ENCODE results near the gene OR2T34. TPM values are rescaled to one million over a fixed set of nuclear protein-coding genes. Genes with fewer than 3 reads are reported as not detected.
"Not testable (repeated sequence)": the region's sequence is repeated elsewhere in the genome, so short reads cannot be mapped to it uniquely, and the experiment has no call there.

OR2T34 gene
- total RNA-seq, 1 experiment from 2014 or later = not detected

GRCh38 chr1:248585266-248585665 is 10.7 kb upstream of the OR2T34 start:
- no peak overlapping the region for H3K4me3 ChIP-seq (ENCODE audit: low read length)
- intact Hi-C loops (cut with micrococcal nuclease) = no loop called here
- H3K79me2 ChIP-seq (ENCODE audit: low read length) = no peaks in the 10 kb centered on the region
- BruUV-seq (replicated peaks) = no TSS peak
- no peak overlapping the region for H3K27ac ChIP-seq (ENCODE audit: low read length)
- POLR2A ChIA-PET (ENCODE audit: unreplicated experiment) = no interaction called here
- no peak overlapping the region for H3K4me2 ChIP-seq (ENCODE audit: low read length)
- H3F3A ChIP-seq (ENCODE audit: low read length, unreplicated experiment) = no peaks in the 10 kb centered on the region
- no peaks in the 10 kb centered on the region for H3K36me3 ChIP-seq (ENCODE audit: low read depth, low read length)
- H3K27me3 ChIP-seq (ENCODE audit: low read length) = no peaks in the 10 kb centered on the region
- ATAC-seq (no peak), DNase-seq (peak; percentile 54)
- no peak overlapping the region for H2AFZ ChIP-seq (ENCODE audit: low read length)
- H4K20me1 ChIP-seq (ENCODE audit: low read length) = no peaks in the 10 kb centered on the region
- H3K4me1 ChIP-seq (ENCODE audit: insufficient read depth, low read length) = no peaks in the 10 kb centered on the region; the same call in 1 of the 2 replicates
- no peaks in the 10 kb centered on the region for H3K9me2 ChIP-seq (replicated peaks; ENCODE audit: low read length)
- TF ChIP-seq EZH2phosphoT487 (IDR thresholded peaks at IDR 0.05; ENCODE audit: borderline replicate concordance, low read length) (no peak), EZH2 (IDR thresholded peaks at IDR 0.05; ENCODE audit: low read length, unreplicated experiment) (no peak)
- TF ChIP-seq, protein P1, sequence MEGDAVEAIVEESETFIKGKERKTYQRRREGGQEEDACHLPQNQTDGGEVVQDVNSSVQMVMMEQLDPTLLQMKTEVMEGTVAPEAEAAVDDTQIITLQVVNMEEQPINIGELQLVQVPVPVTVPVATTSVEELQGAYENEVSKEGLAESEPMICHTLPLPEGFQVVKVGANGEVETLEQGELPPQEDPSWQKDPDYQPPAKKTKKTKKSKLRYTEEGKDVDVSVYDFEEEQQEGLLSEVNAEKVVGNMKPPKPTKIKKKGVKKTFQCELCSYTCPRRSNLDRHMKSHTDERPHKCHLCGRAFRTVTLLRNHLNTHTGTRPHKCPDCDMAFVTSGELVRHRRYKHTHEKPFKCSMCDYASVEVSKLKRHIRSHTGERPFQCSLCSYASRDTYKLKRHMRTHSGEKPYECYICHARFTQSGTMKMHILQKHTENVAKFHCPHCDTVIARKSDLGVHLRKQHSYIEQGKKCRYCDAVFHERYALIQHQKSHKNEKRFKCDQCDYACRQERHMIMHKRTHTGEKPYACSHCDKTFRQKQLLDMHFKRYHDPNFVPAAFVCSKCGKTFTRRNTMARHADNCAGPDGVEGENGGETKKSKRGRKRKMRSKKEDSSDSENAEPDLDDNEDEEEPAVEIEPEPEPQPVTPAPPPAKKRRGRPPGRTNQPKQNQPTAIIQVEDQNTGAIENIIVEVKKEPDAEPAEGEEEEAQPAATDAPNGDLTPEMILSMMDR (conservative IDR thresholded peaks at IDR 0.05; ENCODE audit: low read depth, low read length) = no peak
- H3K9ac ChIP-seq (ENCODE audit: low read length) = no peak overlapping the region
- no peaks in the 10 kb centered on the region; the same call in 1 of the 2 replicates for H3K9me3 ChIP-seq (ENCODE audit: low read length)
- CTCF ChIA-PET = no interaction called here

DNA sequence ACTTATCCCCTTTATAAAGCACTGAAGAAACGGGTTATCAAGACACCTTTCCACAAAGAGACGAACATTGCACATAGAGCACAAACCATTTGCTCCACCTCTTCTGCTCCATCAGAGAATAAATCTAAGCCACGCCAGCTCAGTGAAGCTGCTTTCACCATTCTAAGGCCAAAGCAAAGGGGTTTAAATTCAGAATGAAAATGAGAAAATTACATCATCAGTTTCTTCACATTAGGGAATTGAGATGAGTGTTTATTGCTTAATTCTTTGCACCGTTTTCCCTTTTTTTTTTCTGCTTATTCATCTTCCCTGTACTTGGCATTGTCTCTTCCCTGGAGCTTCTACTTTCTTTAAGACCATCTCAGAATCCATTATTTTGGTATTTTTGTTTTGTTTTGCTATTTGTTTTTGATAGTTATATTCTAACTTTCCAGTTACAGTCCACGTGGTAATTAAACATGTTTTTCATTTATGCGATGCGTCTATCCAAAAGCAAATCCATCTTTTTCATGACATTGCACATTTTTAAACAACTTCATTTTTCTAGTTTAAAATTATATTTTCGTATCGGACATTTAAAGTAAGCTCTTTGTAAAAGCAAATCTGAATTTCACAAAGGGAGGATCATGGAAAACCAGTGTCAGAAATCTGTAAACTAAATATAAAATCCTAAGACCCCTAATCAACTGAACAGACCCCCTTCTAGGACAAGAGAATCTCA is 1.9 kb upstream of the OR2T34 start:
- DNase-seq = no peak
- Histone ChIP-seq H3F3A (ENCODE audit: low read length, unreplicated experiment) (no peaks in the 10 kb centered on the region), H3K4me3 (ENCODE audit: low read length) (no peak overlapping the region), H3K79me2 (ENCODE audit: low read length) (no peaks in the 10 kb centered on the region), H3K9me3 (ENCODE audit: low read length) (peaks cover 6% of the 10 kb centered on the region; the same call in 1 of the 2 replicates), H3K36me3 (ENCODE audit: low read depth, low read length) (no peaks in the 10 kb centered on the region), H3K27ac (ENCODE audit: low read length) (no peak overlapping the region), H2AFZ (ENCODE audit: low read length) (no peak overlapping the region), H3K27me3 (ENCODE audit: low read length) (peaks cover 6% of the 10 kb centered on the region; the same call in 1 of the 2 replicates), H3K4me2 (ENCODE audit: low read length) (no peak overlapping the region), H4K20me1 (ENCODE audit: low read length) (no peaks in the 10 kb centered on the region), H3K9ac (ENCODE audit: low read length) (no peak overlapping the region), H3K9me2 (replicated peaks; ENCODE audit: low read length) (no peaks in the 10 kb centered on the region), H3K4me1 (ENCODE audit: insufficient read depth, low read length) (no peaks in the 10 kb centered on the region)
- intact Hi-C loops (cut with micrococcal nuclease) = no loop called here
- no peak for ATAC-seq
- POLR2A ChIA-PET (ENCODE audit: unreplicated experiment) = no interaction called here
- CTCF ChIA-PET = no interaction called here
- no TSS peak for BruUV-seq (replicated peaks)
- TF ChIP-seq EZH2phosphoT487 (IDR thresholded peaks at IDR 0.05; ENCODE audit: borderline replicate concordance, low read length) = no peak
- TF ChIP-seq, protein P1 (conservative IDR thresholded peaks at IDR 0.05; ENCODE audit: low read depth, low read length) = no peak
- no peak for TF ChIP-seq EZH2 (IDR thresholded peaks at IDR 0.05; ENCODE audit: low read length, unreplicated experiment)

DNA sequence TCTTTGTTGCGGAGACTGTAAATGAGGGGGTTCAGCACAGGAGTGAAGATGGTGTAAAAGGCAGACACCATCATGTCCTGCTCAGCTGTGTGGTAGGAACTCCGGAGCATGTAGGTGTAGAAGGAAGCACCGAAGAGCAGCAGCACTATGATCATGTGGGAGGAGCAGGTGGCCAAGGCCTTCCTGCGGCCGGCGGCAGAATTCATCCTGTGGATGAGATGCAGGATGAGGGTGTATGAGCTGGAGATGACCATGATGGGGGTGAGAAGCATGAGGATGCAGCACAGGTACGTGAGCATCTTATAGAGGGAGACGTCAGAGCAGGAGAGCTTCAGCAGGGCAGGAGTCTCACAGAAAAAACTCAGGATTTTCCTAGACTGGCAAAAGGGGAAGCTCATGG is 701 bp downstream of the OR2T34 start:
- ATAC-seq = not testable (repeated sequence)

DNA sequence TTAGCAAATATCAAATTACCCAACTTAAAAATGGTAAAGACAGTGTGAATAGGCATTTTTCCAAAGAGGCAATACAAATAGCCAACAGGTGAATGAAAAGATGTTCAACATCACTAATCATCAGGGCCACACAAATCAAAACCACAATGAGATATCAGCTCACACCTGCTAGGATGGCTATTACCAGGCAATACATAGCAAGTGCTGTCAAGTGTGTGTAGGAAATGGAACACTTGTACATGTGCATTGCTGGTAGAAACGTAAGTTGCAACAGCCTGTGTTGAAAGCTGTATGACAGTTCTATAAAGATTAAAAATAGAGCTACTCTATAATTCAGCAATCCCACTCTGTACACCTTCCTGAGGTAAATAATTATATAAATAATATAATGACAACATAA is 2.5 kb downstream of the OR2T34 start:
- POLR2A ChIA-PET (ENCODE audit: unreplicated experiment); H2AFZ ChIP-seq (ENCODE audit: low read length); BruUV-seq (replicated peaks); H3K4me2 ChIP-seq (ENCODE audit: low read length); CTCF ChIA-PET; H3K36me3 ChIP-seq (ENCODE audit: low read depth, low read length); H3K79me2 ChIP-seq (ENCODE audit: low read length); H3K9ac ChIP-seq (ENCODE audit: low read length); H3K9me2 ChIP-seq (replicated peaks; ENCODE audit: low read length); H3K4me1 ChIP-seq (ENCODE audit: insufficient read depth, low read length); intact Hi-C loops (cut with micrococcal nuclease); H4K20me1 ChIP-seq (ENCODE audit: low read length); H3K4me3 ChIP-seq (ENCODE audit: low read length); H3K27me3 ChIP-seq (ENCODE audit: low read length); H3F3A ChIP-seq (ENCODE audit: low read length, unreplicated experiment); ATAC-seq; DNase-seq; H3K9me3 ChIP-seq (ENCODE audit: low read length); H3K27ac ChIP-seq (ENCODE audit: low read length): not testable (repeated sequence)

More for the DNA sequence above, 701 bp downstream of the OR2T34 start:
- intact Hi-C loops (cut with micrococcal nuclease); CTCF ChIA-PET; DNase-seq; H3K27ac ChIP-seq (ENCODE audit: low read length); H3K79me2 ChIP-seq (ENCODE audit: low read length); POLR2A ChIA-PET (ENCODE audit: unreplicated experiment); H3K27me3 ChIP-seq (ENCODE audit: low read length); H3K9me3 ChIP-seq (ENCODE audit: low read length); H3K9me2 ChIP-seq (replicated peaks; ENCODE audit: low read length); H2AFZ ChIP-seq (ENCODE audit: low read length); BruUV-seq (replicated peaks); H3K4me2 ChIP-seq (ENCODE audit: low read length); H3K4me3 ChIP-seq (ENCODE audit: low read length); H3K4me1 ChIP-seq (ENCODE audit: insufficient read depth, low read length); H3F3A ChIP-seq (ENCODE audit: low read length, unreplicated experiment); H4K20me1 ChIP-seq (ENCODE audit: low read length); H3K36me3 ChIP-seq (ENCODE audit: low read depth, low read length); H3K9ac ChIP-seq (ENCODE audit: low read length): not testable (repeated sequence)

DNA sequence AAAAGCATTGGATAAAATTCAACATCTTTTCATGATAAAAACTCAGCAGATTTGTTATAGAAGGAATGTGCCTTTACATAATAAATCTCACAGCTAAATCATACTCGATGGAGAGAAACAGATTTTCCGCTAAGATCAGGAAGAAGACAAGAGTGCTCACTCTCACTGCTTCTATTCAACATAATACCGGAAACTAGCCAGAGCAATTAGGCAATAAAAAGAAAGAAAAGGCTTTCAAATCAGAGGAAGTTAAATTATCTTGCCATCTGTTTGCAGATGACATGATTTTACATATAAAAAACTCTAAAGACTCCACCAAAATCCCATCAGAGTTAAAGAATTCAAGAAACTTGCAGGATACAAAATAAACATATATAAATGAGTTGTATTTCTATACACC is 3.7 kb downstream of the OR2T34 start:
- H3K9me2 ChIP-seq (replicated peaks; ENCODE audit: low read length); ATAC-seq; H2AFZ ChIP-seq (ENCODE audit: low read length); H3K4me1 ChIP-seq (ENCODE audit: insufficient read depth, low read length); BruUV-seq (replicated peaks); H3K36me3 ChIP-seq (ENCODE audit: low read depth, low read length); H3K27ac ChIP-seq (ENCODE audit: low read length); H4K20me1 ChIP-seq (ENCODE audit: low read length); H3K4me2 ChIP-seq (ENCODE audit: low read length); CTCF ChIA-PET; H3K4me3 ChIP-seq (ENCODE audit: low read length); intact Hi-C loops (cut with micrococcal nuclease); H3K9ac ChIP-seq (ENCODE audit: low read length); H3K9me3 ChIP-seq (ENCODE audit: low read length); H3K27me3 ChIP-seq (ENCODE audit: low read length); H3K79me2 ChIP-seq (ENCODE audit: low read length); H3F3A ChIP-seq (ENCODE audit: low read length, unreplicated experiment); DNase-seq: not testable (repeated sequence)
- POLR2A ChIA-PET (ENCODE audit: unreplicated experiment) = interaction anchor here (0.6 kb wide), 1 partner anchor 233 kb away, joined by 3 read pairs; no protein-coding TSS in a partner anchor

Measured in PC-3 (cell line).